ENCODE results near the gene CSF2. TPM values are rescaled to one million over a fixed set of nuclear protein-coding genes. Genes with fewer than 3 reads are reported as not detected.

The CSF2 gene
- polyA plus RNA-seq, 1 donor (not counting 4 experiments of a cell fraction or from before 2014, with no cell fraction given), result 7.2 TPM

DNA sequence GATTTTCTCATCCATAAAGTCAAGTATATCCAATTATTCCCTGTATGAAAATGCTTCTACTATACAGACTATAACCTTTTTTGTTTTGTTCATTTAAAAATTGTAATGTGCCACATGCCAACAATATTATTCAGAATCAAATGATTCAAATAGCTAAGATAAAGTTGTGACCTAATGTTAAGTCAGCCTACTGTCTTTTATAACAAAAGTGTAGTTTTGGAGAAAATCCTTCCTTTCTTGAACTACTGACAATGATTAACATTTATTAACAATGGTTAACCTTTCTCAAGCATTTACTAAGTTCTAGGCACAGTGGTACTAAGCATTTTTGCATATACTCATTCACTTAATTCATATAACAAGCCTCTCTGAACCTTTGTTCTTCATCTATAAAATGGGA lies 25.0 kb downstream of the CSF2 start:
- H3K4me1 ChIP-seq (ENCODE audit: control insufficient read depth, extremely low read depth, insufficient read depth, low read length), result peaks cover 44% of the 10 kb centered on the region
- no peaks in the 10 kb centered on the region for H3K9me3 ChIP-seq (ENCODE audit: control insufficient read depth, low read depth, low read length)
- DNase-seq (ENCODE audit: low read depth, low spot score) (no peak), FAIRE-seq (no peak)
- H3K4me2 ChIP-seq (ENCODE audit: control insufficient read depth, extremely low read depth, insufficient read depth, low read depth, low read length), result no peak overlapping the region
- H3K27me3 ChIP-seq (ENCODE audit: control insufficient read depth, extremely low read depth, insufficient read depth, low read length), result no peaks in the 10 kb centered on the region
- no peak for TF ChIP-seq EZH2 (IDR thresholded peaks at IDR 0.05; ENCODE audit: low read length)
- TF ChIP-seq, protein P1, sequence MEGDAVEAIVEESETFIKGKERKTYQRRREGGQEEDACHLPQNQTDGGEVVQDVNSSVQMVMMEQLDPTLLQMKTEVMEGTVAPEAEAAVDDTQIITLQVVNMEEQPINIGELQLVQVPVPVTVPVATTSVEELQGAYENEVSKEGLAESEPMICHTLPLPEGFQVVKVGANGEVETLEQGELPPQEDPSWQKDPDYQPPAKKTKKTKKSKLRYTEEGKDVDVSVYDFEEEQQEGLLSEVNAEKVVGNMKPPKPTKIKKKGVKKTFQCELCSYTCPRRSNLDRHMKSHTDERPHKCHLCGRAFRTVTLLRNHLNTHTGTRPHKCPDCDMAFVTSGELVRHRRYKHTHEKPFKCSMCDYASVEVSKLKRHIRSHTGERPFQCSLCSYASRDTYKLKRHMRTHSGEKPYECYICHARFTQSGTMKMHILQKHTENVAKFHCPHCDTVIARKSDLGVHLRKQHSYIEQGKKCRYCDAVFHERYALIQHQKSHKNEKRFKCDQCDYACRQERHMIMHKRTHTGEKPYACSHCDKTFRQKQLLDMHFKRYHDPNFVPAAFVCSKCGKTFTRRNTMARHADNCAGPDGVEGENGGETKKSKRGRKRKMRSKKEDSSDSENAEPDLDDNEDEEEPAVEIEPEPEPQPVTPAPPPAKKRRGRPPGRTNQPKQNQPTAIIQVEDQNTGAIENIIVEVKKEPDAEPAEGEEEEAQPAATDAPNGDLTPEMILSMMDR (optimal IDR thresholded peaks at IDR 0.05 in 1 of 3, IDR thresholded peaks at IDR 0.05 in 1 of 3, conservative IDR thresholded peaks at IDR 0.05 in 1 of 3; ENCODE audit: extremely low read depth in 1 of 3, insufficient read depth in 2 of 3, low read length in 3 of 3), result no peak
- no peak overlapping the region for H2AFZ ChIP-seq (ENCODE audit: control insufficient read depth, low read length)
- H3K36me3 ChIP-seq (ENCODE audit: control insufficient read depth in 2 of 2, extremely low read depth in 1 of 2, insufficient read depth in 2 of 2, low read length in 2 of 2), result no peaks in the 10 kb centered on the region
- peaks cover 3% of the 10 kb centered on the region for H3K9me1 ChIP-seq (ENCODE audit: control insufficient read depth, extremely low read depth, insufficient read depth, low read length)
- dilution Hi-C loops (cut with MboI; ENCODE audit: extremely low pct_ligation_motif_present, low sequenced_read_pairs), result no loop called here
- H3K27ac ChIP-seq (ENCODE audit: control insufficient read depth, insufficient read depth, low read length), result no peak overlapping the region
- no peak overlapping the region for H3K4me3 ChIP-seq (ENCODE audit: control insufficient read depth in 2 of 3, extremely low read depth in 1 of 3, insufficient read depth in 2 of 3, low read depth in 1 of 3, low read length in 3 of 3)
- H3K79me2 ChIP-seq (ENCODE audit: control insufficient read depth, insufficient read depth, low read length), result no peaks in the 10 kb centered on the region
- no peak overlapping the region for H3K9ac ChIP-seq (ENCODE audit: control insufficient read depth, extremely low read depth, insufficient read depth, low read length)
- H4K20me1 ChIP-seq (ENCODE audit: control insufficient read depth, extremely low read depth, insufficient read depth, low read length), result no peaks in the 10 kb centered on the region

DNA sequence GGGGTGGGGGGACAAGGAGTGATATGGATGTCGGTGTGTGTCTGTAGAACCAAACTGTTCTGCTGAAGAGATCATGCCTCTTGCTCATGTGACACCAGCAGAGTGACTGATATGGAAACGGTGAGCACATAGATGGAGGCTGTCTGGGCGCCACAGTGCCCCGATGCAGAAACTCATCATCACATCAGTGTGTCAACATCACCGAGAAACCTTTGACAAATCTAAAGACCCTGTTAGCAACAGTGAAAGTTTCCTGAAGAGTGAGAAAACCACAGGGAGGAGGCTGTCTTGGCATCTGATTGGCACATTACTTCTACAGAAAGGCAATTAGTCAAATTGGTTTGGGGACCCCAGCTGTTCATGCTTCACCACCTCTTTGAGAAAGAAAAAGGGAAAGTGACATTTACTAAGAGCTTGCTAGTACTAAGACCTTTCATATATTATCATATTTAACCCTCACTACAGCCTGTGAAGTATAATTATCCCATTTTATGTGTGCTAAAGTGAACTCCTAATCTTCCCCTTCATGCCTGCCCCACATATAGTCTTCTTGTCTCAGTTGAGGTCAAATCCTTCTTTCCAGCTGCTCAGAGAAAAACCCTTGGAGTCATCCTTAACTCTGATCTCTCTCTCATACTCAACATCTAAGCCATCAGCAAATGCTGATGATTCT lies 25.6 kb downstream of the CSF2 start:
- Histone ChIP-seq H3K79me2 (ENCODE audit: control insufficient read depth, insufficient read depth, low read length) (no peaks in the 10 kb centered on the region), H3K27ac (ENCODE audit: control insufficient read depth, insufficient read depth, low read length) (no peak overlapping the region), H3K4me3 (ENCODE audit: control insufficient read depth in 2 of 3, extremely low read depth in 1 of 3, insufficient read depth in 2 of 3, low read depth in 1 of 3, low read length in 3 of 3) (no peak overlapping the region), H4K20me1 (ENCODE audit: control insufficient read depth, extremely low read depth, insufficient read depth, low read length) (no peaks in the 10 kb centered on the region), H3K4me2 (ENCODE audit: control insufficient read depth, extremely low read depth, insufficient read depth, low read depth, low read length) (no peak overlapping the region), H3K9me3 (ENCODE audit: control insufficient read depth, low read depth, low read length) (no peaks in the 10 kb centered on the region), H3K36me3 (ENCODE audit: control insufficient read depth in 2 of 2, extremely low read depth in 1 of 2, insufficient read depth in 2 of 2, low read length in 2 of 2) (no peaks in the 10 kb centered on the region), H3K4me1 (ENCODE audit: control insufficient read depth, extremely low read depth, insufficient read depth, low read length) (peaks cover 44% of the 10 kb centered on the region), H2AFZ (ENCODE audit: control insufficient read depth, low read length) (no peak overlapping the region), H3K9me1 (ENCODE audit: control insufficient read depth, extremely low read depth, insufficient read depth, low read length) (peaks cover 5% of the 10 kb centered on the region), H3K27me3 (ENCODE audit: control insufficient read depth, extremely low read depth, insufficient read depth, low read length) (no peaks in the 10 kb centered on the region), H3K9ac (ENCODE audit: control insufficient read depth, extremely low read depth, insufficient read depth, low read length) (no peak overlapping the region)
- DNase-seq (ENCODE audit: low read depth, low spot score) (no peak), FAIRE-seq (no peak)
- TF ChIP-seq, protein P1 (optimal IDR thresholded peaks at IDR 0.05 in 1 of 3, IDR thresholded peaks at IDR 0.05 in 1 of 3, conservative IDR thresholded peaks at IDR 0.05 in 1 of 3; ENCODE audit: extremely low read depth in 1 of 3, insufficient read depth in 2 of 3, low read length in 3 of 3), result no peak
- no peak for TF ChIP-seq EZH2 (IDR thresholded peaks at IDR 0.05; ENCODE audit: low read length)
- dilution Hi-C loops (cut with MboI; ENCODE audit: extremely low pct_ligation_motif_present, low sequenced_read_pairs), result no loop called here

Measured in keratinocyte (primary cell).